HG03045 (cell line): ENCODE measurements around the gene TMEM129.

Experiments used
- ATAC-seq: cut with Tn5 transposase; IDR thresholded peaks from one replicate; pipeline ENCODE4 v1.9.1; 2021; ENCODE audit warnings: mild to moderate bottlenecking, moderate library complexity; ENCODE audit not compliant: unreplicated experiment

The TMEM129 gene

GRCh38 chr4:1758306-1759121 is 37.4 kb upstream of the TMEM129 start:
- ATAC-seq, result no peak

DNA sequence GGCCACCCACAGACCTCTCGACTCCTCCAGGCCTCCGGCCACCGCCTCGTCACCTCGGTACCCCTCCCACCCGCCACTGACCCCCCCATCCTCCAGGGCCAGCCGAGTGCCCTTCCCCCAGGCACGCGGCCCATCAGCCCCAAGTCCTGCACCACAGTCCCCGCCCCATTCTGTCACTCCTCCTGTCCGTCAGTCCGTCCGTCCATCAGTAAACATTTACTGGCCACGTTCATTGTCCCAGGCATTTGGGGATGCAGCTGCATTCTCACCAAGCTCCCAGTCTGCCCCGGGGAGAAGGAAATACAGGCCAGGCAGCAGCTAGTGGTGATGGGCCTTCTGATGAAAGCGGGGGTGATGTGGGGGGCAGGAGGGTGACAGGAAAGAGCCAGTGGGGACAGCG is 36.7 kb upstream of the TMEM129 start:
- ATAC-seq, result no peak

DNA sequence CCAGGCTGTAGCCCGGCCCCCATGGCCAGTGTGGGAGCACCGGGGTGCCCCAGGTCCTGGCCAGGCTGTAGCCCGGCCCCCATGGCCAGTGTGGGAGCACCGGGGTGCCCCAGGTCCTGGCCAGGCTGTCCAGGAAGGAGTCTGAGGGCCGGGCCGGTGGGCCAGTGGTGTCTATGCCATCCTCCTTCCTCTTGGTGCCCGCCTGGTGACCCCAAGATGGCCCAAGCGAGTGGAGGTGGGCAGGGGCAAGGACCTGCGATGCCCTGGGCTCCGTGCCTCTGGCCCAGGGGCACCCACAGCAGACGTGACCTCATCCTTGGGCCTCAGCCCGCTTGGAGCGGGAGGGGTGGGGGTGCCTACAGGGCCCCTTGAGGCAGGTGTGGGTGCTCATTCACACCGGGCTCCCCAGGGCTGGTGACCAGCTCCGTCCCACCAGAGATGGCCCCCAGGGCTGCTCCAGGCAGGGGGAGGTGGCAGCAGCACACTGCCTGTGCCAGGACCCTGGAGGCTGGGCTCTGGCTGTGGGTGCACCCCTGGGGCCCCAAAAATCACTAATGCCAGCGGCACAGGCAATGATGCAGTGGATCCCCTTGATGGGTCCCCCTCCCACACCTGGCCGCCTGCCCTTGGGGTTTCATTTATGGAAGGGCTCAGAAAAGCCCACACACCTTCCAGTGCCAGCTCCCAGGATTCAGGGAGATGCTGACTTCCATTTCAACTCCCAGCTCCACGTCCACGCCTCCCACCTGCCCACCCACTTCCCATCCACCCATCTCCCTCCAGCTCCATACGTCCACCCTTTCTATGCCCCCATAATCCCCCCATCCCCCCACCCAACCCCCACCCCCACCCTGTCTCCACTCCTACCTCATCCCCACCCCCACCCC is 36.0 kb upstream of the TMEM129 start:
- no peak for ATAC-seq

GRCh38 chr4:1756079-1756478 is 35.0 kb upstream of the TMEM129 start:
- no peak for ATAC-seq

DNA sequence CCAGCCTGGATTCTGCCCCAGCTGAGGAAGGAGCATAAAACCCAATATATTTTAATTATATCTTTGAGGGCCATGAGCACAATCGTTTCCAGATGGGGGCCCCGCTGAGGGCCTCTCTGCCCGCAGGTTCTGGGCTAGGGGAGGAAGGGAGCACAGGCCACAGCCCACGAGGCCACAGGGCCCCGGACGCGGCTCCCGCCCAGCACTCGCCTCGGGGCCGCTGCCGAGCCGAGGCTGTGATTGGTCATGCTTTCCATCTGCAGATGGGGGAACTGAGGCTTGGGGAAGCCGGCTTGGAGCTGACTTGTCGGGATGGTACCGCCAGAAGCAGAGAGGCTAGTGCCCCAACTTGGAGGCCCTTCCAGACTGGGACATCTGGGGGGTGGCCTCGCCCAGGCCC is 34.2 kb upstream of the TMEM129 start:
- no peak for ATAC-seq

- no peak for ATAC-seq
Observed at GRCh38 chr4:1754336-1754735, 33.2 kb upstream of the TMEM129 start.

- ATAC-seq, result no peak
Observed at GRCh38 chr4:1753697-1754311, 32.7 kb upstream of the TMEM129 start.

GRCh38 chr4:1753294-1753696 is 32.2 kb upstream of the TMEM129 start:
- no peak for ATAC-seq

- ATAC-seq, result no peak
Observed at GRCh38 chr4:1752284-1753041, 31.3 kb upstream of the TMEM129 start.

- no peak for ATAC-seq
Observed at GRCh38 chr4:1751919-1752283, 30.8 kb upstream of the TMEM129 start.

DNA sequence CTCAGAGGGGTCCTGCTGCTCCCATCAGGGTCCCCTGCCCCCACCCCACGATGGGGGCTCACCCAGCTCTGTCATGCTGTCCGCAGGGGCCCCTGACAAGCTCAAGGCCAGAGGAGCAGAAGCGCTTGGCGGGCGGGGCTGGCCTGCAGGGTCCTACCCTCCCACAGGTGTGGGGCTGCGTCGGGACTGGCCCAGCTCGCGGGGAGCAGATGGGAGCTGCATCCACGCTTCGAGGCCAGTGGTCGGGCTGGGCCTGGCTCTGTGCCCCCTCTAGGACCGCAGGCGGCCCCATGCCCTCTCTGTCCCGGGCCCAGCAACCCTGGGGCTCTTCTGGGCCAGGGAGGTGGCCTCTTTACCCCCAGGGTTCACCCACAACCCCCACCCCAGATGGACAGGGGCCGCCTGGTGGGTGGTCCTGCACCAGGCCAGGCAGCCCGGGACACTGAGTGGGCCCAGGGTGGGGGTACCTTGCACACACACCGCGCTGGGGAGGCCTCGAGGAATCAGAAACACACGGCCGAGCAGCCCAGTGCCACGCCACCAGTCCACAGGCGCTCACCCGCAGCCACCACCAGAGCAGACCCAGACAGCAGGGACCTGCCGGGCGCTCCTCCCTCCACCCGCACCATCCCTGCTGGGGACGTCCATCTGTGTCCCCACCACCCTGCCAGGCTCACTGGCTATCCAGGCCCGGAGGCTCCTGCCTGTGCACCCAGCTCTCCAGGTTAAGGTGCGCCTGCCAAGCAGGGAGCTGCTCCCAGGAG is 30.2 kb upstream of the TMEM129 start:
- no peak for ATAC-seq

DNA sequence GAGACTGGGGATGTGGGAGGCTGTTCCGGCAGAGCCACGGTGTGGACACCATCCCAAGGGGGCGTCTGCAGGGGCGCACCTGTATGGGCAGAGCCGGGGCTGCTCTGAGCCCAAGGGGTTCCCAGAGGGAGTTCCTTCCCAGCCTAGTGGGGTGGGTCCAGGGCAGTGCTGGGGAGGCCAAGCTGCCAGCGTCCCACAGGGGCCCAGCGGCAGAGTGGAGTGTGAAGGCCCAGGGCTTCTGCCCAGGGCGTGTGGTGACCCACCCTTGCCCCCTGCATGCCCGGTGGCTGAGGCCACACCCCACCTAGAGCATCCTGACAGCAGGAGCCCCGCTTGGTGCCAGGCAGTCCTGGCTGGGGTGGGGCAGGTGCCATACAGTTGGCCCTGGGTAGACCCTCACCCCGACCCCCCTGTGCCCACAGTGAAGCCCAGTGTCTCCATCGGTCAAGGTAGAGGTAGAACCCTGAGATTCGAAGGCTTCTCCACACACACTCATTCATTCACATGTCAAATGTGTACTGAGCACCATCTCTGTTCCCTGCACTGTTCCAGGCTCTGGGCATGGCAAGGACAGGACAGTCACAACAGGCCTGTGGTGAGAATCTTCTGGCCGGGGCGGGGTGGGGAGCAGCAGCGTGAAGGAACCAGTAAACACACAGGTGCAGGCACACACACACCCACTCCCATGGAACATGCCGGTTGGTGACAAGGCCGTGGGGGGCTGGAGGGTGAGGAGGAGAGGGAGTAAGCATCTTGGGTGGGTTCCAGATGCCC is 29.4 kb upstream of the TMEM129 start:
- ATAC-seq, result no peak

GRCh38 chr4:1749826-1750225 is 28.7 kb upstream of the TMEM129 start:
- ATAC-seq, result no peak

DNA sequence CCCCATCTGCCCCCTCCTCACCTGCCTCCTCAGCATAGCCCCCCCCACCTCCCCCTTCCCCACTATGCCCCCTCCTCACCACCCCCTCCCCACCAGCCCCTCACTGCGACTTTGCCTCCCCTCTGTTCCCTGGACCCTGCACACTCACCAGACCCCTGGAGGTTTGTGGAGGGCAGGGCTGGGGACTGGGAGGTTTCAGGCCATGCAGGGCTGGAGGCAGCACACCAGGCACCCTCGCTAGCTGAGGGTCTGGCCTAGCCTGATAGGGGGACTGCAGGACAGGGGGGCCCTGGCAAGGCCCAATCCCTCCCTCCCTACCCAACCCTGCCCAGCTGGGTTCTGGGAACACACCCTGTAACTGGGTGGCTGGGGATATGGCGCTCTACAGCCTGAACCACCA is 28.2 kb upstream of the TMEM129 start:
- ATAC-seq, result no peak

GRCh38 chr4:1748465-1748995 is 27.4 kb upstream of the TMEM129 start:
- ATAC-seq, result no peak

DNA sequence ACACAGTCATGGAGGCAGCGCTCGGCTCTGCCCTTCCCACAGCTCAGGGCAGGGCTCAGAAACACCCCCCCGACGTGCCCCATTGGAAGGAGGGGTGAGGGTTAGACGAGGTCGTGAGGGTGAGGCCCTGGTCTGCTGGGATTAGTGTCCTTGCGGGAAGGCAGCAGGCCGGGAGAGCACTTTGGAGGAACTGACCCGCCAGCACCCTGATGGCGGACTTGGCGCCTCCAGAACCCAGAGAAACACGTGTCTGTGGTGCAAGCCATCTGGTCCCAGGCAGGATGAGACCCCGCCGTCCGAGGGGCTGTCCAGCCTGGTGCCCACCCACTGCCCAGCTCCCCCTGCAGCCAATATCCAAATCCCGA is 26.5 kb upstream of the TMEM129 start:
- no peak for ATAC-seq

- ATAC-seq, result no peak
Observed at GRCh38 chr4:1746919-1747602, 25.9 kb upstream of the TMEM129 start.

- peak; percentile 52 for ATAC-seq
Observed at GRCh38 chr4:1746265-1746691, 25.2 kb upstream of the TMEM129 start.

- no peak for ATAC-seq
Observed at GRCh38 chr4:1745697-1746096, 24.6 kb upstream of the TMEM129 start.
